ENCODE data around the gene HSPA12B.
A peak's percentile ranks its signal among the peaks of the same experiment; 100 is the strongest.

Gene HSPA12B

GRCh38 chr20:3767427-3768341, 35.2 kb downstream of the HSPA12B start, which contains the start of gene ADISSP:
Gene ADISSP (minus strand): TSS chr20:3767753. CDS start chr20:3760100, 7,653 bp downstream.
- Histone ChIP-seq H3K79me2 (ENCODE audit: control insufficient read depth, insufficient read depth, low read length, unreplicated experiment) (peaks cover 9% of the 10 kb centered on the region), H3K36me3 (ENCODE audit: insufficient read depth, low read length) (no peaks in the 10 kb centered on the region), H2AFZ (ENCODE audit: low read length, unreplicated experiment) (peak within 1 kb of the TSS; percentile 80), H3K27ac (ENCODE audit: low read depth, low read length) (peak within 1 kb of the TSS; percentile 68), H3K4me1 (ENCODE audit: control insufficient read depth, insufficient read depth, low read length, unreplicated experiment) (peaks cover 16% of the 10 kb centered on the region), H3K27me3 (ENCODE audit: insufficient read depth, low read length) (no peaks in the 10 kb centered on the region), H3K4me3 (ENCODE audit: low read depth, low read length) (peak within 1 kb of the TSS; percentile 96)

DNA sequence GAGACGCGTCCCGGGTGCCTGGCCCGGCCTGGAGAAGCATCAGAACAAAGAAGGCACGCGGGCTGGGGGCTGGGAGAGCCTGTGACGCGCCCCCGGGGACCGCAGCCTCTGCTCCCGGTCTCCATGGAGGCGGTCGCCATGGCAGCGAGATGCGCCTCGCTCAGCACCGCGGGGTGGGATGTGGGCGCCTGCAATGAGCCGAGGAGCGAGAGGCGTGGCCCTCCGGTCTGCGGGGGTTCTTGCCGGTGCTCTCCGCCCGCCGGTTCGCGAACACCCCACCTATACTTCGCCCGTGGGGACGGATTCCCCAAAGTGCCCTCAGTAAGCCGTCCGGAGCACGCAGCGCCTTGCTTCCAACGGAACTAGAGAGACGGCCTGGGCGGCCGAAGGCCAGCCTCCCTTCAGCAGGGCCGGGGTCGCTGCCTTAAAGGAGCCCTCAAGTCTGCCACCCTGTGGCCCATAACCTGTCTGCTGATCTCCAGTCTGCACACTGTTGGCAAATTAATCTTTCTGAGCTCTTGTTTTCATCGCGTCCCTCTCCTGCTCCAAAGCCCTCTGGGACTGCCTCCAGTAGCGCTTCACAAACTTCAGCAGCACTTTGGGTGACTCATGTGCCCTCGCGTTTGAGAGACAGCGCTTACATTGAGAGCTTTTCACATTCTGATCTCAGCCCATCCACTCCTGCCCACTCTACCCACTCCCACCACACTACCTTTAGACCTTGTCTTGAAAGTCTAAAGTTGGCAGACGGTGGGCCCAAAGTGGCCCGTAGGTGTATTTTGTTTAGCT, 36.1 kb downstream of the HSPA12B start:
- Histone ChIP-seq H3K36me3 (ENCODE audit: insufficient read depth, low read length) (no peaks in the 10 kb centered on the region), H2AFZ (ENCODE audit: low read length, unreplicated experiment) (peak overlapping the region; percentile 80), H3K4me3 (ENCODE audit: low read depth, low read length) (peak overlapping the region; percentile 96), H3K27ac (ENCODE audit: low read depth, low read length) (peak overlapping the region; percentile 68), H3K4me1 (ENCODE audit: control insufficient read depth, insufficient read depth, low read length, unreplicated experiment) (peaks cover 16% of the 10 kb centered on the region), H3K79me2 (ENCODE audit: control insufficient read depth, insufficient read depth, low read length, unreplicated experiment) (peaks cover 9% of the 10 kb centered on the region), H3K27me3 (ENCODE audit: insufficient read depth, low read length) (no peaks in the 10 kb centered on the region)

DNA sequence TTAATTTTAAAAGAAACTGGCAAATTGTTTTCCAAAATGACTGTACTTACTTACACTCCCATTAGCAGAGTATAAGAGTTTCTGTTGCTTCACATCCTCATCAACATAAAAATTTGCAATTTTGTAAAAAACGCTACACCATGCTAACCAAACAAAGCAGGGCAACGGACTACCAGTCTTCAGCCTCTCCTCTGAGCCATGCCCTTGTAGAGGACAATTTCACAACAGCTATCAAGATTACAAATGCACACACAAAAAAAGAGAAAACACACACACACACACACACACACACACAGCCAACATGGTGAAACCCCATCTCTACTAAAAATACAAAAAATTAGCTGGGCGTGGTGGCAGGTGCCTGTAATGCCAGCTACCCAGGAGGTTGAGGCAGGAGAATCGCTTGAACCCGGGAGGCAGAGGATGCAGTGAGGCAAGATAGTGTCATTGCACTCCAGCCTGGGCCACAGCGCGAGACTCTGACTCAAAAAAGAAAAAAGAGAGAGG, 39.1 kb downstream of the HSPA12B start:
- no peaks in the 10 kb centered on the region for H3K36me3 ChIP-seq (ENCODE audit: insufficient read depth, low read length)
- no peaks in the 10 kb centered on the region for H3K27me3 ChIP-seq (ENCODE audit: insufficient read depth, low read length)
- no peak overlapping the region for H3K27ac ChIP-seq (ENCODE audit: low read depth, low read length)

GRCh38 chr20:3775457-3776108, 43.1 kb downstream of the HSPA12B start:
- no peak overlapping the region for H3K4me3 ChIP-seq (ENCODE audit: low read depth, low read length)
- no peaks in the 10 kb centered on the region for H3K36me3 ChIP-seq (ENCODE audit: insufficient read depth, low read length)
- H3K4me1 ChIP-seq (ENCODE audit: control insufficient read depth, insufficient read depth, low read length, unreplicated experiment): no peaks in the 10 kb centered on the region
- no peak overlapping the region for H3K27ac ChIP-seq (ENCODE audit: low read depth, low read length)
- H3K27me3 ChIP-seq (ENCODE audit: insufficient read depth, low read length): 0 out of 2 replicates have a peak, but pooled peaks cover 10% of the 10 kb centered on the region
- H3K79me2 ChIP-seq (ENCODE audit: control insufficient read depth, insufficient read depth, low read length, unreplicated experiment): no peaks in the 10 kb centered on the region
- no peak overlapping the region for H2AFZ ChIP-seq (ENCODE audit: low read length, unreplicated experiment)

More for the DNA sequence above, 39.1 kb downstream of the HSPA12B start:
- peaks cover 9% of the 10 kb centered on the region for H3K4me1 ChIP-seq (ENCODE audit: control insufficient read depth, insufficient read depth, low read length, unreplicated experiment)
- H3K79me2 ChIP-seq (ENCODE audit: control insufficient read depth, insufficient read depth, low read length, unreplicated experiment): peaks cover 8% of the 10 kb centered on the region
- H2AFZ ChIP-seq (ENCODE audit: low read length, unreplicated experiment): no peak overlapping the region
- no peak overlapping the region for H3K4me3 ChIP-seq (ENCODE audit: low read depth, low read length)

DNA sequence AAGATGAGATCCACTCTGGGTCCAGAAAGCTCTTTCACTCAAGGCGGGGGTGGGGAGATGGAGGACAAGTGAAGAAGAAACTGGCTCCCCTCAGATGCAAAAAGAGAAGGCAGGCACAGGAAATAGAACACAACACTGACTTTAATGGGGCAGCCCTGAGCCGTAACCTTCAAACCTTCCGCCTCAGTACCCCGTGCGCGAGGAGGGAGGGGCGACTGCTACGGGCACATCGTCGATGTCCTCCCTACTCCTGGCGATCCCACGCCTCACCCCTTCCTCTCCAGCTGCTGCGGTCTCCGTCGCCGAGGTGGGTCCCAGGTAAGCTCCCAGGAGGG, 44.9 kb downstream of the HSPA12B start:
- H2AFZ ChIP-seq (ENCODE audit: low read length, unreplicated experiment): peak overlapping the region; percentile 85
- no peaks in the 10 kb centered on the region for H3K4me1 ChIP-seq (ENCODE audit: control insufficient read depth, insufficient read depth, low read length, unreplicated experiment)
- H3K27me3 ChIP-seq (ENCODE audit: insufficient read depth, low read length): 0 out of 2 replicates have a peak, but pooled peaks cover 10% of the 10 kb centered on the region
- peak overlapping the region; percentile 80 for H3K4me3 ChIP-seq (ENCODE audit: low read depth, low read length)
- H3K27ac ChIP-seq (ENCODE audit: low read depth, low read length): no peak overlapping the region
- no peaks in the 10 kb centered on the region for H3K79me2 ChIP-seq (ENCODE audit: control insufficient read depth, insufficient read depth, low read length, unreplicated experiment)
- no peaks in the 10 kb centered on the region for H3K36me3 ChIP-seq (ENCODE audit: insufficient read depth, low read length)

DNA sequence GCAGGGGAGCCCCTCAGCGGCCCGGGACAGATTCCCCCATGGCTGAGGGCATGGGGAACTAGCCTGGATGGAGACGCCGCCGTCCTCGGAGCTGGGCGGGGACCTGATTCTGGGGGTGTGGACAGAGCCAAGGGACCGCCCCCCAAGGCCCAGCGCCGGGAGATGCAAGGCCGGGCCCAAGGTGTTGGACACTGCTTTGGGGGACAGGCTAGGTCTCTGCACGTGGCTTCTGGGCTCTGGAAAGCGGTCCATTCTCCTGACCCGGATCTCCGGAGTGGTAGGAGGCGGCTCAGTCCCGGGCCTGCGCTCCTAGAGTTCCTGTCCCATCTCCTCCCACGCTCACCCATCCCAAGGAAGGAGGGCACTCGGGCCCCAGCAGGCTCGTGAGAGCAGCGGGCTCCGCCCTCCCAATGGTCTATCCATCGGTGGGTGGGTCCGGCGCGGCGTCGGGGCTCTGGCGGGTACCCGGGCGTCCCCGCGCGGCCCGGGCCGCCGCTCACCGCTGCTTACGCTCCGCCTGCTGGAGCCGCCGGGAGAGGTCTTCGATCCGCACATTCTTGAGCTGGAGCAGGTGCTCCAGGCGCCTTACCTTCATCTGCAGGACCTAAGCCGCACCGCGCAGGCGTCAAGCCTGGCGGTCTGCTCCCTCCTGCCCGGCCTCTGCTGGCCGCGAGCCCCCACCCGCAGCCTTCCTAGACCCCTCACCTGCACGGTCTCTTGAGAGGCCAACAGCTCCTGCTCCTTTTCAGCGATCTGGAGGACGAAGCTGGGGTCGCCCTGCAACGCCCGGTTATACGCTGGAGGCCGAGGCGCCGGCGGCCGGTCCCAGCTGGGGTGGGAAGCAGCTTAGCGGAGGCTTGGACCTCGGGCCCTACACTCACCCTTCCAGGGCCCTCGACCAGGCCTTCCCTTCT, 45.5 kb downstream of the HSPA12B start:
- H2AFZ ChIP-seq (ENCODE audit: low read length, unreplicated experiment): peak overlapping the region; percentile 85
- no peak overlapping the region for H3K27ac ChIP-seq (ENCODE audit: low read depth, low read length)
- no peaks in the 10 kb centered on the region for H3K4me1 ChIP-seq (ENCODE audit: control insufficient read depth, insufficient read depth, low read length, unreplicated experiment)
- 0 out of 2 replicates have a peak, but pooled peaks cover 10% of the 10 kb centered on the region for H3K27me3 ChIP-seq (ENCODE audit: insufficient read depth, low read length)
- peak overlapping the region; percentile 80 for H3K4me3 ChIP-seq (ENCODE audit: low read depth, low read length)
- no peaks in the 10 kb centered on the region for H3K79me2 ChIP-seq (ENCODE audit: control insufficient read depth, insufficient read depth, low read length, unreplicated experiment)
- H3K36me3 ChIP-seq (ENCODE audit: insufficient read depth, low read length): no peaks in the 10 kb centered on the region

DNA sequence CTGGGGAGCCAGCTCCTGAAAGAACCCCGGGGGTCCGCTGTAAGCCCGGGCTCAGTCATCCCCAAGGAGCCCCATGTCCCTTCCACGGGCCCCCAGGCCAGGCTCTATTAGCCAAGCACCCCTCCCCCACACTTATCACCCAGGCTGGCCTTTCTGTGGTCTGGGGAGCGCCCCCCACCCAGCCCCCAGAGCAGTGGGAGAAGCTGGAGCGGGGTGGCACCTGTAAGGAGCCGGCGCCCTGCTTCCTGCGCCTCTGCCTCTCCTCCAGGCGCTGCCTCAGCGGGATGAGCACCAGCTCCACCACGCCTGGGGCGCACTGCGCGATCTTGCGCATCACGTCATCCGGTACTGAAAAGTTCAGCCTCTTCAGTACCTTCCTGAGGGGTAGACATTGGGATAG, 46.5 kb downstream of the HSPA12B start:
- 0 out of 2 replicates have a peak, but pooled peaks cover 10% of the 10 kb centered on the region for H3K27me3 ChIP-seq (ENCODE audit: insufficient read depth, low read length)
- peaks cover 6% of the 10 kb centered on the region for H3K4me1 ChIP-seq (ENCODE audit: control insufficient read depth, insufficient read depth, low read length, unreplicated experiment)
- H3K36me3 ChIP-seq (ENCODE audit: insufficient read depth, low read length): peaks cover 2% of the 10 kb centered on the region; the same call in 1 of the 2 replicates
- H3K27ac ChIP-seq (ENCODE audit: low read depth, low read length): no peak overlapping the region
- peaks cover 9% of the 10 kb centered on the region for H3K79me2 ChIP-seq (ENCODE audit: control insufficient read depth, insufficient read depth, low read length, unreplicated experiment)
- no peak overlapping the region for H2AFZ ChIP-seq (ENCODE audit: low read length, unreplicated experiment)
- H3K4me3 ChIP-seq (ENCODE audit: low read depth, low read length): no peak overlapping the region

GRCh38 chr20:3781153-3781910, 48.8 kb downstream of the HSPA12B start, which contains the start of gene SPEF1:
Gene SPEF1 (minus strand): TSS chr20:3781448. CDS start chr20:3781287, 161 bp downstream.
- Histone ChIP-seq H3K4me3 (ENCODE audit: low read depth, low read length) (peak within 1 kb of the TSS; percentile 72), H3K36me3 (ENCODE audit: insufficient read depth, low read length) (peaks cover 2% of the 10 kb centered on the region; the same call in 1 of the 2 replicates), H3K4me1 (ENCODE audit: control insufficient read depth, insufficient read depth, low read length, unreplicated experiment) (peaks cover 17% of the 10 kb centered on the region), H3K27ac (ENCODE audit: low read depth, low read length) (no peak within 1 kb of the TSS), H3K79me2 (ENCODE audit: control insufficient read depth, insufficient read depth, low read length, unreplicated experiment) (peaks cover 32% of the 10 kb centered on the region), H2AFZ (ENCODE audit: low read length, unreplicated experiment) (no peak within 1 kb of the TSS), H3K27me3 (ENCODE audit: insufficient read depth, low read length) (0 out of 2 replicates have a peak, but pooled peaks cover 10% of the 10 kb centered on the region)

DNA sequence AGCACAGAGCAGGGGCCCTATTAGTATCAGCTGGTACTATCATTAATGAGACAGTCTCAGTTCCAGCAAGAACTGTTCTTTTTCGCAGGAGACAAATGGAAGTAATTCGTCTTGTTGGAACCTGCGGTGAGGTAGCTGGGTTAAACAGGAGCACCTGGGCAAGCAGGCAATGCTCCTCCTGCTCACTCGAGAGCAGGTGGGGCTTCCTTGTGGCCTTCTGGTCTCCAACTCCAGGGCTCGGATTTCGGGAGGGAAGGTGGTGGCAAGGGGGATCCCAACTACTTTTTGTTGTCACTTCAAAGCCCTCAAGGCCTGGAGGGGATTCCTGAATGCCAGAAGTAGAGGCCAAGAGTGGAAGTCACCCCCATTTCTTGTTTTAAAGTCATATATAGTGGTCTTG, 50.1 kb downstream of the HSPA12B start:
- Histone ChIP-seq H3K27ac (ENCODE audit: low read depth, low read length) (no peak overlapping the region), H3K4me1 (ENCODE audit: control insufficient read depth, insufficient read depth, low read length, unreplicated experiment) (peaks cover 24% of the 10 kb centered on the region), H3K79me2 (ENCODE audit: control insufficient read depth, insufficient read depth, low read length, unreplicated experiment) (peaks cover 32% of the 10 kb centered on the region)

More for the DNA sequence above, 50.1 kb downstream of the HSPA12B start:
- Histone ChIP-seq H2AFZ (ENCODE audit: low read length, unreplicated experiment) (no peak overlapping the region), H3K27me3 (ENCODE audit: insufficient read depth, low read length) (0 out of 2 replicates have a peak, but pooled peaks cover 10% of the 10 kb centered on the region), H3K36me3 (ENCODE audit: insufficient read depth, low read length) (peaks cover 2% of the 10 kb centered on the region; the same call in 1 of the 2 replicates), H3K4me3 (ENCODE audit: low read depth, low read length) (no peak overlapping the region)

All from ACC112 (cell line).